HG02981 (cell line): ENCODE measurements around the gene ACKR1.

ENCODE experiments used
- ATAC-seq: cut with Tn5 transposase; IDR thresholded peaks from one replicate; pipeline ENCODE4 v1.9.1; 2021; ENCODE audit warnings: mild to moderate bottlenecking, moderate library complexity; ENCODE audit not compliant: unreplicated experiment

The ACKR1 gene

DNA sequence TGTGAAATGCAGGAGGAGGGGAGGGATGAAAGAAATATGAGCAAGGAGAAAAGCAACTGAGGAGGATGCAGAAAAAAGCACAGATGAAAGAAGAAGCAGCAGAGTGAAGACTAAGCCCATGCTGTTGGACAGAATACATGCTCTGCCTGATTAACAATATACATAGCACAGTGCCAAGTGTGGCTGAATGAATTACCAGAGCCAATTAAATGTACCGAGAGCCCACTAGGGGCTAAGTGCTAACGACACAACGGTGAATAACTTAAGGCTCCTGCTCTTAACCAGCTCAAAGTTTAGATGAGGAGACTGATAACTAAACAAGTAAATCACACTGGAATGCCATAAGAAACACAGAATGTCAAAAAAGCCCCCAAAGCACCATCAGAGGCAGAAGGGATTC is 17.6 kb upstream of the ACKR1 start:
- ATAC-seq: no peak

DNA sequence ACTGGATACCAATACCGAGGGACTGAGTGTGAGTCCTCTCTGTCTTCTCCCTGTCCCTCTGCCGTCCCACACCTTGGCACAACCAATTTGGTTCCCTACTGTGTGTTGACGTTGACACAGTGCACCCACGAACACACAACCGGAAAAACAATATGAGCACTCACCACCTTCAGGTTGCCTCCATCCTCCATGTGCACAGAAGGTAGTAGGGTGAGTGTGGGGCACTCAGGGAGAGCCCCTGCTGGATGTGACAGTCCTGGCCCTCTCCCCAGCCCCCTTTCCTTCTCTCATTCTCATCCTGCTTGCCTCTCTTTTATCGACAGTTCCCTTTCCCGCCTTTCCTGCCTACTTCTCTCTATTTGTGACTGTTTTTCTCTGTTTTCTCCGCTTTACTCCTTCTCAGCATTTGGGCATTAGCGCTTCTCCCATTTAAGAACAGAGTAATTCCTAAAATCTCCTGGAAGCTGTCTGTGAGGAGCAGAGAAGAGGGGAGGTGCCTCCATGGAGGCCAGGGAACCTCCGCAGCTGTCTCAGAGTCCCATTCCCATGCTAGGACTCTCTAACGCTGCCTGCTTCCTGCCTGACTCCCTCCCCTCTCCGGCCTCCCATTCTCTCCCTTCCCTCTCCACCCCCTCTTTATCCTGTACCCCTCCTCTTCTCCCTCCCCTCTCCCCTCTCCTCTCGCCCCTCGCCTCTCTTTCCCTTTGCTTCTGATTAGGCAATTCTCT is 16.9 kb upstream of the ACKR1 start:
- no peak for ATAC-seq

DNA sequence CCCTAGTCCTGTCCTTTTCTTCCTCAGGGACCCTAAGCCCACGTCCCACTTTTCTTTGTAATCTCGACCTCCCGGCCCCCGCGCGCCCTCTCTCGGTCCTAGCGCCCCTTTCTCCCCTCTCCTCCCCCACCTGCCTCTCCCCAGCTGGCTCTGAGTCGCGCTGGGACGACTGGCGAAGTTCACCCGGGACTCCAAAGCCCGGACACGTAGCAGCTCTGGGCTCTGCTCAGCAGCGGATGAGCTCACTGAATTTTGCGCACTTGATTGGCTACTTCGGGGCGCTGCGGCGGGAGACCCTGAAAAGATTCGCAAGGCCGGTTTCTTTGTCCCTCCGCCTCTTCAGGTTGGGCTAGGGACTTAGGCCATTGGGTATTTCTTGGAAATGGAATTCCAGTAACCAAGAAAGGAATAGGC is 16.3 kb upstream of the ACKR1 start:
- no peak for ATAC-seq

DNA sequence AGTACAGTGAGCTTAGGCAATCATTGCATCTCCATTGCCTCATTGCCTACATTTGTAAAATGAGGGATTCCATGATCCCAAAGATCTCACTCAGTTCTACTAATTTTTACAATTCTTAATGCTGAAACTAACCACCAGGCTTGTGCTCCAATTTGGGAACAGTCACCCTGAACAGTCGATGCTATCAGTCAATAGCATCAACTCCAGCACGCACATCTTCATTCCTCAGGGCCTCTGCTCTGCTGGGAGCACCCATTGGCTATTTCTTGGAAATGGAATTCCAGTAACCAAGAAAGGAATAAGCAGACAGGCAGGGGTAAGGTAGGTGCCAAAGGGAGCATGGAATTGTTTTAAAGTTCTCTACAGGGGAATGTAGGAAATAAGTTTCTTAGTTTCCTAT is 14.2 kb upstream of the ACKR1 start:
- ATAC-seq: no peak

DNA sequence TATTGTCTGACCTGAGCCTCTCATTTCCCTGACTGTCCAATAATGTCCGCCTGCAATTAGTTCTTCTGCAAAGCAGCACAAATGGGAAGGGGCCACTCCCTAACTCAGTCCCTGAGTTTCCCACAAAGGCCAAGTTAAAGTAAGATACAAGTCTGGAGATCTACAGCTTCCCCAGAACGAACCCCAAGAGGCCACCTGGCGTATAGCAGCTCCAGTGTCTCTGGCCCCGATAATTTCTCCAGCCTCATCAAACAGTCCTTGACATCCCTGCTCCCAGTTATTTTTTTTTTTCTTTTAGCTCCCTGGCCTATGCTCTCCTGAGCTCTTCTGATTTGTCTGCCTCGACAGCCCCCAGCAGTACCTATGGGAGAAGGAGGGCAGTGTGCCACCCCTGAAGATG is 8.1 kb upstream of the ACKR1 start:
- no peak for ATAC-seq

DNA sequence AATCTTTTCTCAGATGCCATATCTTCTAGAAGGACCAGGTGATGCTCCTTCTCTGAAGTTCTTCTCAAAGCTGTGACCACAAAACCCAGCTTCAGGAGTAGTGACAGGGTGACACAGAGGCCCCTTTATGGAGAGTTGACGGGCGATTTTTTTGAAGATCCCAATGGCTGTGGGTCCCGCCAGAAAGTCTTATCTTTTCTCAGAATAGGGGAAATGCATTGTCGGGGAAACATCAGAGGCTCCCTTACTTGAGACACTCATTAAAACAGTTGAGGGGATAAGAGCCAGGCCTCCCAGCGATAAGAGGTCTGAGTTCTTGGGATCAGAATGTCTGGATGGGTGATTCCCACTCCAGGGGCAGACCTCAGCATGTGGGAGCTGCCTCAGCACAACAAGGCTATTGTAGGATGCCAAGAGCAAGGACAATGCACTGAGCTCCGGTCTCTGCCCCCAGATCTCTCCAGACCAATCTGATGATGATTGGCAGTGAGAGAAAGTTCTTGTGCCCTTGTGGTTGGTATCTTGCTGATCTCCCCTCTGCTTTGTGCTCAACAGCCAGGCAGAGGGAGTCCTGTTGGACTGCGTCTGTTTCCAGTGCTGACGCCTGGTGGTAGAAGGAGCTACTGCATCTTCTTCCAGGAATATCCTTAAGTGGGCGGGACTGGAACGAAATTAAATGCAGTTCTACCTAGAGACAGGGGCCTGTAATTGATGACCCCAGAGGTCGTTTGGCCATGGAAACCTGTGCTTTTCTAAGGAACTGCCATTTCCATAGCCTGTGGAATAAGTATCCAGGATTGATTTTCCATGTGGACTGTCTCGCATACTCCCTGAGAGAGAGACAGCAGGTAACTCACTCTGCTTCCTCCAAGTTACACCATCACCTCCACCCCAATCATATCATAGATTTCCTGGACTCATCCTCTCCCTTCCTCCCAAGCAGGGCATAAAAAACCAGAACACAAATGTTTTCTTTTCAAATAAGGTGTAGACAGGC is 6.8 kb upstream of the ACKR1 start:
- peak; percentile 93 for ATAC-seq

DNA sequence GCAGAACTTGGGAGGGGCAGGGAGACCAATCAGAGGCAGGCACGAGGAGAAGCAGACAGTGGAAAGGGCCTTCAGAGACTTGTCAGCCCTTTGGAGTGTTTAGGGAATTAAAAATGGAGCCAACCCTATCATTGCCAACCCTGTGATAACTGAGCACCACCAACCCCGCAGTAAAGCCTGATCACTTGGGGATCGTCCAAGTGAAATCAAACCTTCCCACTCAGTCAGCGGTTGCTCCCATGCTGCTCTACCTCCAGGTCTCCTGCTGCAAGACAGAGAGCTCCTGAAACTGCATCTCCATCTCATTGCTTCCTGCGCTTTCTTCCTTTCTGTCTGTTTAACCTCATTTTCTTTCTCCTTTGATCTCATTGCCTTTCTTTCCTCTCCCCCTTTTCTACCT is 4.8 kb upstream of the ACKR1 start:
- ATAC-seq: no peak

DNA sequence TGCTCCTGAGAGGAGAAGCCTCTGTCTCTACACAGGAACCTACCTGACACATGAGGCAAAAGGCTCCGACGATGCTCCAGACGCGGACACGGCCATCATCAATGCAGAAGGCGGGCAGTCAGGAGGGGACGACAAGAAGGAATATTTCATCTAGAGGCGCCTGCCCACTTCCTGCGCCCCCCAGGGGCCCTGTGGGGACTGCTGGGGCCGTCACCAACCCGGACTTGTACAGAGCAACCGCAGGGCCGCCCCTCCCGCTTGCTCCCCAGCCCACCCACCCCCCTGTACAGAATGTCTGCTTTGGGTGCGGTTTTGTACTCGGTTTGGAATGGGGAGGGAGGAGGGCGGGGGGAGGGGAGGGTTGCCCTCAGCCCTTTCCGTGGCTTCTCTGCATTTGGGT is 3.9 kb upstream of the ACKR1 start:
- ATAC-seq: no peak

DNA sequence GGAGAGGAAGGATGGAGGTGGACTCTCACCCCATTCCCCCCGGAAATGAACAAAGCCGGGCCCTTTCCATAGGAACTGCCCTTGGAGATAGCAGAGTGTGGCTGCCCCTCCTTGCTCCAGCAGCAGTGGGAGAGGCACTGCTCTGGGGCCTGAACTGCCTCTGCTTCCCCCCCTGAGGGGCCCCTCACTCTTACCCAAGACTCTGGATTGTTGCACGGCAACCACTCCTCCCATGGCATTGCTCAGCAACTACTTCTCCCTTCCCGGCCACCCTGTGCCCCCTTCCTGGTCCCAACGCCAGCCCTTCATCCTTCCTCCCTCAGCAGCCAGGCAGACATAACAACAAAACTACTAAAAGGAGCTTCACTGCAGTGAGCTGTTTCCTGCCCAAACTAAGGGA is 3.0 kb upstream of the ACKR1 start:
- ATAC-seq: no peak

DNA sequence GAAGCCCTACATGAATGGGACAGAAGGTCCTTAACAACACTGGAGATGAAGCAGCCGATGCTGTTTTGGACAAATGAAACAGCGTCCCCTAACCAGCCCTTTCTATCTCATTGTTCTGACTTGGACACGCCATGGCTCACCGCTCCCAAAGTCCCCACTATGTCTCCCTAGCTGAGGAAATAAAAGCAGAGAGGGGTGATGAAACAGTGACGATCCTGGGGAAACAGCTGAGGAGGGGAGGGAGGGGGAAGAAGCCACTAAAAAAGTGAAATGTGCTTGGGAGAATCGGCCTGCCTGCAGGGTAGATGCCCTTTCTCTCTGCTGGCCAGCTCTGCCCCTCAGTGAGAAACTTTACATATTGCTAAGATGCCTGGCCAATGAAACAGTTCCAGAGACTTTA is 1.1 kb upstream of the ACKR1 start:
- ATAC-seq: no peak

DNA sequence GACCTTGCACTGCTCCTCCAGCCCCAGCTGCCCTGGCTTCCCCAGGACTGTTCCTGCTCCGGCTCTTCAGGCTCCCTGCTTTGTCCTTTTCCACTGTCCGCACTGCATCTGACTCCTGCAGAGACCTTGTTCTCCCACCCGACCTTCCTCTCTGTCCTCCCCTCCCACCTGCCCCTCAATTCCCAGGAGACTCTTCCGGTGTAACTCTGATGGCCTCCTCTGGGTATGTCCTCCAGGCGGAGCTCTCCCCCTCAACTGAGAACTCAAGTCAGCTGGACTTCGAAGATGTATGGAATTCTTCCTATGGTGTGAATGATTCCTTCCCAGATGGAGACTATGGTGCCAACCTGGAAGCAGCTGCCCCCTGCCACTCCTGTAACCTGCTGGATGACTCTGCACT is 550 bp downstream of the ACKR1 start:
- ATAC-seq: no peak

DNA sequence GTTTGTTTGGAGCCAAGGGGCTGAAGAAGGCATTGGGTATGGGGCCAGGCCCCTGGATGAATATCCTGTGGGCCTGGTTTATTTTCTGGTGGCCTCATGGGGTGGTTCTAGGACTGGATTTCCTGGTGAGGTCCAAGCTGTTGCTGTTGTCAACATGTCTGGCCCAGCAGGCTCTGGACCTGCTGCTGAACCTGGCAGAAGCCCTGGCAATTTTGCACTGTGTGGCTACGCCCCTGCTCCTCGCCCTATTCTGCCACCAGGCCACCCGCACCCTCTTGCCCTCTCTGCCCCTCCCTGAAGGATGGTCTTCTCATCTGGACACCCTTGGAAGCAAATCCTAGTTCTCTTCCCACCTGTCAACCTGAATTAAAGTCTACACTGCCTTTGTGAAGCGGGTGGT is 1.4 kb downstream of the ACKR1 start:
- ATAC-seq: no peak

DNA sequence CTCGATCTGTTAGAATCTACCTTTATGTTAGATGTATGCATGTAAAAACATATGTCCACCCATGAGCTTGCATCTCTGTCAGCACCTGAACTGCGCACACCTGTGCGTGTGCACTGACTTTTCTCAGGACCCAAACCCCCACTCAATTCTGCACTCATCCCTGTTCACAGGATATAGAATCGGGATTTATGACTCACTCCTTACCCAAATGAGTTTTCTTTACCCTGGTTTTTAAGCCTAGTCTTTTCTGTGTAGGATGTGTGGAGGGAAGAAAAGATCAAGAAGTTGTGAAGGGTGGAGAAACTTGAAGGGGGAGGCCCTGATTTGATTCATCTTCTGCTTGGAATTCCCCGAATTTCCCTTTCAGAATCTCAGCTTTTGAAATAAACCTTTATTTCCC is 2.4 kb downstream of the ACKR1 start:
- no peak for ATAC-seq

DNA sequence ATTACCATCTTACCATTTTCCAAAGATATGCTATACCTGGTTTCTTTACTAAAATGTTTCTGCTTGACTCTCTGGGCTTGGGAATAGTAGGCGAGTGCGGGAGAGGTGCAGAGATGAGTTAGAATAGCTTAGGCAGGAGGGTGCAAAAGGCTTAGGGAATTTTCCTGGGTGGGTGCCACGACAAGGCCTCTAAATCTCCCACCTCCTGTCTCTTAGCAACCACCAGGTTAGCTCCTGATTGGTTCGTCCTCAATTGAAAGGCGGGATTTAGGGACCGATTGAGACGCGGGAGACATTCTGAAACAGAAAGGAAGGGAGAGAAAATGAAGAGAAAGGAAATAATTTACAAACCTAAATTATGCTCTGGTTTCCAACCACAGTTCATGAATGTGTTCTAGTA is 3.1 kb downstream of the ACKR1 start:
- ATAC-seq: no peak

DNA sequence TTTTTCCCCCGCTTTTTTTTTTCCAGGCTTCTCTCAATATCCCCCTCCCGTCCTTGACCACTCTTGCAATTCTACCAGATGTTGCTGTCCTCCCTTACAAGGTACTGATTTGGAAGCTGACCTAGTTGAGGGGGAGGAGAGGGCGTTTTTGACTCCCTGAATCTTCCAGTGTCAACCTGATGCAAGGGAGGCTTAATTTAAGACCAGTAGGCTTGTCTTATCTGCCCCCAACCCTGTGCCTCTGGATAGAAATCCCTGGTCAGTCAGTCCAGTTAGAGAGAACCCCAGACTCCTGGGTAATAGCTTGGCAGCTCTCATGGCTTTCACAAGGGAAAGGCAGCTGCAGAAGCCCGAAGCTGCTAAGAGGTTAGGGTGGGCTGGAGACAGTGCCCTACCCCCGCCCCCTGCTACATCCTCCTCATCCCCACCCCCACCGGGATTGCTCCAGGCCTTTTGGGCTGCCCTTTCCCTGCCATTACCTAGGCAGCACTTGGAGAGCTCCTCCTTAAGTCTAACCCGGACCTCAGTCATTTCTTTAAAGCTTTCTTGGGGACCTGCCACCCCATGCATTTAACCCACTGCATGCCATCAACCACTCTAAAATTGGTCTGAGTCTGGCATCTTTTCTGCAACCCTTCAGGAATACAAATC is 3.6 kb downstream of the ACKR1 start:
- no peak for ATAC-seq

DNA sequence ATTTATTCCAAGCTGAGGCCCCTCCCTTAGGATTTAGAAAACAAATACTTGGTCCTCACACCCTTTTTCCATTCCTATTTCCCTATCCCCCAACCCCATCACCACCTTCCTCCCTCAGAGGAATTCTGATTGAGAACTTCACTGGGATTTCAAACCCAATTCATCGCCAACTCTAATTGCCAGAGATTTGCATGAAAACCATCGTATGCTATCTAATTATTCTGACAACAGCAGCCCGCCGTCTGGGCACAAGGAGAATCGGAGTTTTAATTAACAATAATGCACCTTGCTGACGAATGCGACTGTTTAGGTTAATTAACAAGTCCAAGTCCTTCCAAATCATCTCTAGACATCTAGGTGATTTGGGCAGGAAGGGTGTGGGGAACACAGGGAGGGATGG is 4.4 kb downstream of the ACKR1 start:
- ATAC-seq: no peak

DNA sequence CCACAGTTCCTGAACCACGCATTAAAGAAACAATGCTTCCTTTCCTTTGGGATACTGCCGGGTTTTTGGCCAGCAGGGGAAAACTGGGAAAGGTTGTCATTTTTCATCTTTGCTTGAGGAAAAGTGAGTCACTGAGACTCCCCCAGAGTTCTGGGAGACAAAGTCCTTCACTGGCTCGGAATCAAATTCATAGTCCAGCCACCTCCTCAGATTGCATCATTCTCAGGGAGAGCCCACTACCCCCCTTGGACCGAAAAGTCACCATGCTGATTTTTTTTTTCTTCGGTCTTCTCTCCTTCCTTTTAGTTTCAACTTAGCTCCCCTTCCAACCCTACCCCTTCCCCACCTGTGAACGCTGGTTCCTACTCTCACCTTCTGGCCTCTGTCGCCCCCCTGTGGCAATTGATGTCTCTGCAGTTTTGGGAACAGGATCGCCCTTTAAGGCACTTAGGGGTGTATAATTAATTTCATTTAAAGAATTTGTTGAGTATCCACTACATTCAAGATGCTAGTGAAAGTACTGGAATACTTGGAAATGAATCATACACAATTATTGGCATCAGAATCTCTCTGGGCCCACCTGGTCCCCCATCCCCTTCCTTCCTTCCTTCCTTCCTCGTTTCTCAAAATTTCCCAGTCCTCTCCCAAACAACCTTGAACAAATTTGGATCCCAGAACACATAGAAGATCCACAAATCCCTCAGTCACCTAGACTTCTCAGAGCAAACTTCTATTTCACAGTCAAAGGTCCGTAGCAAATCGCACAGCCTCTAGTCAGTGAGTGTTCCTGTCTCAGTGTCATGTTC is 6.9 kb downstream of the ACKR1 start:
- no peak for ATAC-seq

DNA sequence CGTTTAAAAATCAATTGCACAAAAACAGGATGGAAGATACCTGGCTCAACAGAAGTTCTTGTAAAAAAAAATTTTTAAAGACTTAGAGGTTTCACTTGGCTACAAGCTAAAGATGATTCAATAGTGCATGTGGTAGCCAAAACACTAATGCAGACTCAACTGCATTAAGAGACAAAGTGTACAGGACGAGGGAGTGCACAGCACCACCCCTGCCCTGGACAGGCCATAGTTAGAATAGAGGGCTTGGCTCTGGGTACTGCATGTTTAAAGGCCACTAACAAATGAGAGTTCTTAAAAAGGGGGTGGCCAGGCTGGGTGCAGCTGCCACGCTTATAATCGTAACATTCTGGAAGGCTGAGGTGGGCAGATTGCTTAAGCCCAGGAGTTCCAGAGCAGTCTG is 7.9 kb downstream of the ACKR1 start:
- no peak for ATAC-seq

DNA sequence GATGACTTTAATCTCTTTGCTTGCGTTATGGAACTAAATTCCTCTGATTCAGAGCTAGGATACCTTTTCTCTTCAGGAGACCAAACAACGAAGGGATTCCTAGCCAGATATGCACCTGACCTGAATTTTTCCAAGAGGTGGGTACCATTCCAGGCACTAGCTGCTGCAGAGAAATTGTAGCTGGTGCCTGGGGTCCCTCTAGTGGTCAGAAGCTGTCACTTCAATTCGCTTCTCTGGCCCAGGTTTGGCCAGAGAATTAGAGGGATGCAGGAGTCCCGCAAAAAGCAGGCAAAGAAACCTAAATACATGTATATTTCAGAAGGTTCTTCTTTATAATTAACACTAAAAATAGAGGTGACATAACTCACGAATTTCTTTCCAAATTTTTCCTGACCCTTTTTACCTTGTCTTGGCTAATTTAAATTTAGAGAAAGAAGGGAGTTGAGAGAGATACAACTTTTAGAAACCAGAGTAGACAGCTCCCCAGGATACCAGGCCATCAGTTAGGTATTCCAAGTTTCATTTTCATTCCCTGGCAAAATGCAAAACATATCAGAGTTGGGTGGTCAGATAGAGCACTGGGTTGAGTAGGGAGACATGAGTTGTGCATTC is 9.6 kb downstream of the ACKR1 start:
- peak; percentile 71 for ATAC-seq
